Fibroblast of pulmonary artery (primary cell): ENCODE measurements around the gene CXCR6.
A peak's percentile ranks its signal among the peaks of the same experiment; 100 is the strongest.

Source experiments
- DNase-seq: peaks from one replicate; pipeline ENCODE4 v3.0.0-alpha.2; 2010; ENCODE audit warnings: low read depth
- H3K4me3 ChIP-seq: replicated peaks from 2 replicates; pipeline ENCODE4 v1.5.1; 2011; ENCODE audit warnings: low read depth, mild to moderate bottlenecking, control low read depth, low read length, moderate library complexity
- TF ChIP-seq, protein P1 (sequence below): IDR thresholded peaks from 2 replicates; pipeline ENCODE4 v1.5.1; 2011; ENCODE audit warnings: mild to moderate bottlenecking, control low read depth, low read length, inconsistent platforms; ENCODE audit errors: missing control alignments

Gene CXCR6

DNA sequence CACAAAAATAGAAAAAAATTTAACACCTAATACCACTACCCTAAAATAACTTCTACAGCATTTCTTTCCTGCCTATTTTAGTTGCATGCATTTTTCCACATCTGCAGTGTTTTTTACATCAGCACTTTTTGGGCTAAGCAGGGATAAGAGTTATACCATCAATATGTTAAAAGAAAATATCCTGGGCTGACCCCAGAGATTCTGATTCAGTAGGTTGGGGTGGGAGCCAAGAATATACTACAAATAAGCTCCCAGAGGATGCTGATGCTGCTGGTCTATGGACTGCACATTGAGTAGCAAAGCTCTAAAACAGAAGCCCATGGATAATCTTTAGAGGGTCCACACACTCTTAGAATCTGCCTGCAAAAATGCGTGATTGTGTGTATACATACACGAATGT is 37.6 kb downstream of the CXCR6 start:
- TF ChIP-seq, protein P1, sequence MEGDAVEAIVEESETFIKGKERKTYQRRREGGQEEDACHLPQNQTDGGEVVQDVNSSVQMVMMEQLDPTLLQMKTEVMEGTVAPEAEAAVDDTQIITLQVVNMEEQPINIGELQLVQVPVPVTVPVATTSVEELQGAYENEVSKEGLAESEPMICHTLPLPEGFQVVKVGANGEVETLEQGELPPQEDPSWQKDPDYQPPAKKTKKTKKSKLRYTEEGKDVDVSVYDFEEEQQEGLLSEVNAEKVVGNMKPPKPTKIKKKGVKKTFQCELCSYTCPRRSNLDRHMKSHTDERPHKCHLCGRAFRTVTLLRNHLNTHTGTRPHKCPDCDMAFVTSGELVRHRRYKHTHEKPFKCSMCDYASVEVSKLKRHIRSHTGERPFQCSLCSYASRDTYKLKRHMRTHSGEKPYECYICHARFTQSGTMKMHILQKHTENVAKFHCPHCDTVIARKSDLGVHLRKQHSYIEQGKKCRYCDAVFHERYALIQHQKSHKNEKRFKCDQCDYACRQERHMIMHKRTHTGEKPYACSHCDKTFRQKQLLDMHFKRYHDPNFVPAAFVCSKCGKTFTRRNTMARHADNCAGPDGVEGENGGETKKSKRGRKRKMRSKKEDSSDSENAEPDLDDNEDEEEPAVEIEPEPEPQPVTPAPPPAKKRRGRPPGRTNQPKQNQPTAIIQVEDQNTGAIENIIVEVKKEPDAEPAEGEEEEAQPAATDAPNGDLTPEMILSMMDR = no peak
- DNase-seq = no peak
- no peak overlapping the region for H3K4me3 ChIP-seq

DNA sequence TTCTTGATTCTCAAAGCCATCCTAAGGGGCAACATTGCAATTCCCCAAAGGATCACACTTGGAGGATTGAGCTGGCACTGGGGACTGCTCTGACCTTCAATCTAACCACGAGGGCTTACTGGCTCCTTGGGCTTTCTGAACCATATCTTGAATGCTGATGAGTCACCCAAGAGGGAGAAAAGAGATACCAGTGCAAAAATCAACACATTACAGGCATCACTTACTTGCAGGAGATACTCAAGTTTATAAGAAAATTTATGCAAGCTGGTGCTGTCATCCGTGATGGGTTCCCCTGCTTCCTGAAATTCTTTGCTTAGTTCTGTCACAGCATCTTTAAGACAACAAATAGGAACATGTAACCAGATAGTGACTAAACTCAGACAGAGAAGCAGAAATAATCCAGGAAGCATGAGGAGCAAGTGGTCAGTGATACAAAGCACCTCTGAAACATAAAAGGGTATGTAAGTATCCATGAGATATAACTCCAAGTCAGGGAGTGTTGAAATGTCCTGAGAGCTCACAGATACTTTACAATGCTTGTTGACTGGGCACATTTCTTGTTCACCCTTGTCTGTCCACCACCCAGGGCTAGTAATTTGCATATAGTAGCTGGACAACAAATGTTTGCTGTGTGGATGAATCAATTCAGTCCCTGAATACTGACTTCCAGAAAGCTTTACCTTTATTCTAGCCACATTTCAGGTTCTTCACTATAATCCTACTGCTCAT is 38.2 kb downstream of the CXCR6 start:
- peak; percentile 31 for DNase-seq
- H3K4me3 ChIP-seq = no peak overlapping the region
- TF ChIP-seq, protein P1 = no peak

DNA sequence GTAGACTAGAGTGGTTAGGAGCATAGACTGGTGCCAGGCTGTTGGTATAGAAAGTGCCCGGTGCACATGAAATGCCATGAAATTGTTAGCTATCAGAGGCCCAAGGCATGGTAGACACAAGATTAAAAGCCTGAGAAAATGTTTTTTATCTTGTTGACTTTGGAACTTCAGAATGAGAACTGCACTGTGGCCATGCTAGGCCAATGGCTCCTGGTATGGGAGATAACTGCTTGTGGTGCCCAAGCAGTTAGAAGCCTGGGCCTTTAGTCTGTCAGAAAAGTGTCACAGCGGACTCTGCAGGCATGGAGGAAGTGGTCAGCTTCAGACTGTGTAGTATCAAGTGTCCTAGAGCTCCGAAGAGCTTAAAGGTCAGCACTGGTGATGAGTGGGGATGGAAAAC is 40.5 kb downstream of the CXCR6 start:
- DNase-seq = no peak
- TF ChIP-seq, protein P1 = no peak
- H3K4me3 ChIP-seq = no peak overlapping the region

DNA sequence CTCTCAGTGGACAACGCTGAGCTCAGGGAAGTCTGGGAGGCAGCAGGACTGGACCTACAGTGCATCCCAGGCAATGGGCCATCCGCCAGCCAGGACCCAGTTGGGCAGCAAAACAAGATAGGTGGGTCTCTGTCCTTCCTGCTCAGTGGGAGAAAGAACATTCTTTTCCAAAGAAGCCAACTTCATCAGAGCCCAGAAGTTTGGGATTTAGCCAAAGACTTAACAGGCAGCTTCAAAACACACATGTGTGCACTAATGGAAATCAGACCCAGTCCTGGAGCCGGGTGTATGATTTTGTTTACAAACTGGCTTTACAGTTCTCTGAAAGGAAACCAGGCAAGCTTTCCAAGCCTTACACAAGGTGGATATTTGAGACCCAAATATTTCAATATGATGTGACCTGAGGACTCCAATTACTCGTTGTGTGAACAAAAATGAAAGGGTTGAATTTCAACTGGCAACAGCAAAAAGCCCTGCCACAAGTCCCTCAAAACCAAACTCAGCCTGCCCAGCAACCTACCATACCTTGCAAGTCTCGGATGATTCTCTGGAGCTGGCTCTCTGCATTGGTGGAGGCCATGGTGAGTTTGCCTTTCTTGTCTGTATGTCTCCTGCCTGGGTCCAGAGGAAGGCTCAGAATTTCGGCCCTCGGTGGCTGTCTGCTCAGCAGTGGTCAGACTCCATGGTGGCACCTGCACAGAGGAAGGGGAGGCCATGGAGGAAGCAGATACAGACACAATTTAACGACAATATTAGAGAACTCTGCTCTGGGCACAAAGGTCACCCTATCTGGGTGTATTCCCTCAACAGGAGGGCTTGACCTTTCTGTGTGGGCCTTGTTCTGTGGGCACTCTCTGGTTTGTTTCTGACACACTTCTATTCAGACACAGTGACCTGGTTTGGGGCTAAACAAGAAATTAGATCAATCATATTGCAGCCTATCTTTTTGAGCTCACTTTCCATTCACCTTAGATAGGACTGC is 41.4 kb downstream of the CXCR6 start:
- no peak overlapping the region for H3K4me3 ChIP-seq
- peak; percentile 30 for DNase-seq
- TF ChIP-seq, protein P1 = no peak

DNA sequence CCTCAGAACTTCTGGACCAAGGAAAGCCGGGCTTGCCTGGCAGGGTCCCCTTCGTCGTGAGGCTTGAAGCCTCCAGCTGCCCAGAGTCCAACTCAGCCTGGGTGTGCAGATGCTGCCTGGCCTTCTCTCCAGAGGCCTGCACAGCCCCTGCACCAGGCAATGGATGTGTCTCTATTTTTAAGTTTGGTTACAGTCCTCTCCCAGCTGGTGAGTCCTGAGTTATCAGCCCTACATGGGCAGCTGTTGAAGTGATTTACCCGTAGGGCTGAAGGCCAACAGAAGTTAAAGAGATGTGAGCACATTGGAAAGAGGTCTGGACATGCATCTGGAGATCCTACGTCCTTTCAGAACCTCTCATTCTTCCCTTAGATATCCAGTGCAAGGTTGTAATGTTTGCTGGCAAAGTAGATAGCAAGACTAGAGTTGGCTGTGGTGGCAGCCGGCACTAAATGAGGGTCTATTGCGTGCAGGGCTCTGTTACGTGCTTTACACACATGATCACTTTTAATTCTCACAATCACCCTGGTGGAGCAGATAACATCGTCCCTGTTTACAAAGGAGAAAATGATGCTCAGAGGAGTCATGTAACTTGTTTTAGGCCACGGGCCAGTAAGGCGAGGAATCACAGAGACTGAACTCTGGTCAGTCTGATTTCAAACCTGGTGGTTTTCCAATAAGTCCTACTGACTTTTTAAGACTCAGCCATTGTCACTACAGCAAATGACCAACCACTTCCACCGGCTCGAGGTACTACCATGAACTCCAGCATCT is 42.5 kb downstream of the CXCR6 start:
- DNase-seq = no peak

More for the DNA sequence above, 42.5 kb downstream of the CXCR6 start:
- TF ChIP-seq, protein P1 = no peak
- H3K4me3 ChIP-seq = no peak overlapping the region
